ENCODE measurements around the gene KCTD8. TPM values are rescaled to one million over a fixed set of nuclear protein-coding genes. Genes with fewer than 3 reads are reported as not detected.

KCTD8 gene
- total RNA-seq, 1 donor from 2014 or later: 0.68 TPM

GRCh38 chr4:44235897-44236296, 212.7 kb downstream of the KCTD8 start:
- TF ChIP-seq CTCF (IDR thresholded peaks at IDR 0.05; ENCODE audit: insufficient read depth, low read depth, low read length) (no peak), EZH2 (IDR thresholded peaks at IDR 0.05; ENCODE audit: insufficient read depth, low read length) (no peak)
- Mint-ChIP-seq H3K27me3 (ENCODE audit: low read depth, unreplicated experiment) (no peaks in the 10 kb centered on the region), H3K27ac (ENCODE audit: unreplicated experiment) (no peak overlapping the region), H3K9me3 (ENCODE audit: unreplicated experiment) (no peaks in the 10 kb centered on the region), H3K4me3 (ENCODE audit: unreplicated experiment) (no peak overlapping the region), H3K4me1 (ENCODE audit: low read depth, unreplicated experiment) (no peaks in the 10 kb centered on the region), H3K36me3 (ENCODE audit: low read depth, unreplicated experiment) (no peaks in the 10 kb centered on the region)
- DNase-seq (ENCODE audit: low read depth) (no peak), FAIRE-seq (no peak)
- Histone ChIP-seq H3K4me1 (ENCODE audit: insufficient read depth, low read length) (no peaks in the 10 kb centered on the region), H3K4me2 (ENCODE audit: low read length) (no peak overlapping the region), H3K9me3 (ENCODE audit: insufficient read depth, low read depth, low read length) (no peaks in the 10 kb centered on the region), H3K27ac (ENCODE audit: low read depth, low read length) (no peak overlapping the region), H3K4me3 (ENCODE audit: insufficient read depth, low read depth, low read length) (no peak overlapping the region), H3K9ac (ENCODE audit: low read length) (no peak overlapping the region), H3K79me2 (ENCODE audit: insufficient read depth, low read length) (no peaks in the 10 kb centered on the region), H3K36me3 (ENCODE audit: insufficient read depth, low read length) (no peaks in the 10 kb centered on the region), H2AFZ (ENCODE audit: low read depth, low read length) (no peak overlapping the region), H4K20me1 (ENCODE audit: insufficient read depth, low read length) (no peaks in the 10 kb centered on the region), H3K27me3 (ENCODE audit: insufficient read depth, low read length) (no peaks in the 10 kb centered on the region)

GRCh38 chr4:44232262-44232661, 216.3 kb downstream of the KCTD8 start:
- TF ChIP-seq CTCF (IDR thresholded peaks at IDR 0.05; ENCODE audit: insufficient read depth, low read depth, low read length) (no peak), EZH2 (IDR thresholded peaks at IDR 0.05; ENCODE audit: insufficient read depth, low read length) (no peak)
- H3K36me3 Mint-ChIP-seq (ENCODE audit: low read depth, unreplicated experiment): no peaks in the 10 kb centered on the region

GRCh38 chr4:44231006-44231405, 217.6 kb downstream of the KCTD8 start:
- Histone ChIP-seq H4K20me1 (ENCODE audit: insufficient read depth, low read length) (no peaks in the 10 kb centered on the region), H3K4me1 (ENCODE audit: insufficient read depth, low read length) (no peaks in the 10 kb centered on the region), H3K27ac (ENCODE audit: low read depth, low read length) (no peak overlapping the region), H3K4me3 (ENCODE audit: insufficient read depth, low read depth, low read length) (no peak overlapping the region), H3K9ac (ENCODE audit: low read length) (no peak overlapping the region), H3K27me3 (ENCODE audit: insufficient read depth, low read length) (no peaks in the 10 kb centered on the region), H3K9me3 (ENCODE audit: insufficient read depth, low read depth, low read length) (no peaks in the 10 kb centered on the region), H3K79me2 (ENCODE audit: insufficient read depth, low read length) (no peaks in the 10 kb centered on the region), H2AFZ (ENCODE audit: low read depth, low read length) (no peak overlapping the region), H3K36me3 (ENCODE audit: insufficient read depth, low read length) (no peaks in the 10 kb centered on the region), H3K4me2 (ENCODE audit: low read length) (no peak overlapping the region)
- DNase-seq (ENCODE audit: low read depth) (no peak), FAIRE-seq (no peak)
- H3K4me3 Mint-ChIP-seq (ENCODE audit: unreplicated experiment): no peak overlapping the region
- no peaks in the 10 kb centered on the region for H3K4me1 Mint-ChIP-seq (ENCODE audit: low read depth, unreplicated experiment)
- peaks cover 4% of the 10 kb centered on the region for H3K9me3 Mint-ChIP-seq (ENCODE audit: unreplicated experiment)
- H3K27me3 Mint-ChIP-seq (ENCODE audit: low read depth, unreplicated experiment): no peaks in the 10 kb centered on the region
- no peak for TF ChIP-seq EZH2 (IDR thresholded peaks at IDR 0.05; ENCODE audit: insufficient read depth, low read length)
- TF ChIP-seq CTCF (IDR thresholded peaks at IDR 0.05; ENCODE audit: insufficient read depth, low read depth, low read length): no peak
- no peak overlapping the region for H3K27ac Mint-ChIP-seq (ENCODE audit: unreplicated experiment)
- H3K36me3 Mint-ChIP-seq (ENCODE audit: low read depth, unreplicated experiment): no peaks in the 10 kb centered on the region

More at GRCh38 chr4:44232262-44232661, 216.3 kb downstream of the KCTD8 start:
- H2AFZ ChIP-seq (ENCODE audit: low read depth, low read length): no peak overlapping the region
- no peaks in the 10 kb centered on the region for H3K9me3 Mint-ChIP-seq (ENCODE audit: unreplicated experiment)
- DNase-seq (ENCODE audit: low read depth) (no peak), FAIRE-seq (no peak)
- no peaks in the 10 kb centered on the region for H3K79me2 ChIP-seq (ENCODE audit: insufficient read depth, low read length)
- H3K4me3 ChIP-seq (ENCODE audit: insufficient read depth, low read depth, low read length): no peak overlapping the region
- no peaks in the 10 kb centered on the region for H3K36me3 ChIP-seq (ENCODE audit: insufficient read depth, low read length)
- H3K4me2 ChIP-seq (ENCODE audit: low read length): no peak overlapping the region
- H3K27ac Mint-ChIP-seq (ENCODE audit: unreplicated experiment): no peak overlapping the region
- H3K27me3 ChIP-seq (ENCODE audit: insufficient read depth, low read length): no peaks in the 10 kb centered on the region
- no peaks in the 10 kb centered on the region for H3K4me1 ChIP-seq (ENCODE audit: insufficient read depth, low read length)
- H3K9ac ChIP-seq (ENCODE audit: low read length): no peak overlapping the region
- no peaks in the 10 kb centered on the region for H3K27me3 Mint-ChIP-seq (ENCODE audit: low read depth, unreplicated experiment)
- H3K9me3 ChIP-seq (ENCODE audit: insufficient read depth, low read depth, low read length): no peaks in the 10 kb centered on the region
- H3K27ac ChIP-seq (ENCODE audit: low read depth, low read length): no peak overlapping the region
- H3K4me1 Mint-ChIP-seq (ENCODE audit: low read depth, unreplicated experiment): no peaks in the 10 kb centered on the region
- no peaks in the 10 kb centered on the region for H4K20me1 ChIP-seq (ENCODE audit: insufficient read depth, low read length)
- H3K4me3 Mint-ChIP-seq (ENCODE audit: unreplicated experiment): no peak overlapping the region
